RWPE2 (cell line): ENCODE data around the gene HADH.

Experiments
- ATAC-seq: fragments of 200-7000 bp; cut with Tn5 transposase; 3 replicates; pipeline ENCODE4 v1.9.1; 2021; ENCODE audit warnings: low read depth
- DNase-seq: peaks from one replicate; pipeline ENCODE4 v3.0.0-alpha.2; 2020; ENCODE audit warnings: low spot score
- H3K27ac ChIP-seq: fragments of 450-650 bp; 2 replicates; pipeline ENCODE4 v1.5.1; 2017; ENCODE audit warnings: mild to moderate bottlenecking; ENCODE audit not compliant: poor library complexity, severe bottlenecking
- H3K27me3 ChIP-seq: fragments of 250-450 bp; sonication (Bioruptor Pico); 2 replicates; pipeline ENCODE4 v1.5.1; 2021; ENCODE audit warnings: mild to moderate bottlenecking, moderate library complexity; ENCODE audit not compliant: insufficient read depth, poor library complexity, severe bottlenecking
- H3K36me3 ChIP-seq: fragments of 250-450 bp; sonication (Bioruptor Pico); 2 replicates; pipeline ENCODE4 v1.5.1; 2020; ENCODE audit warnings: low read depth, mild to moderate bottlenecking, moderate library complexity
- H3K4me1 ChIP-seq: fragments of 250-450 bp; sonication (Bioruptor Pico); 2 replicates; pipeline ENCODE4 v1.5.1; 2021; ENCODE audit warnings: mild to moderate bottlenecking, moderate library complexity; ENCODE audit not compliant: insufficient read depth, poor library complexity, severe bottlenecking
- H3K4me3 ChIP-seq: fragments of 250-450 bp; sonication (Bioruptor Pico); 2 replicates; pipeline ENCODE4 v1.5.1; 2021; ENCODE audit warnings: mild to moderate bottlenecking, moderate library complexity; ENCODE audit not compliant: severe bottlenecking
- H3K9me3 ChIP-seq: fragments of 250-450 bp; sonication (Bioruptor Pico); 2 replicates; pipeline ENCODE4 v1.5.1; 2021; ENCODE audit warnings: mild to moderate bottlenecking, moderate library complexity; ENCODE audit not compliant: severe bottlenecking
- TF ChIP-seq, protein P1 (sequence below): fragments of 450-650 bp; IDR thresholded peaks from one replicate; pipeline ENCODE4 v1.5.1; 2017; ENCODE audit warnings: mild to moderate bottlenecking, moderate library complexity; ENCODE audit not compliant: poor library complexity, severe bottlenecking

HADH gene

DNA sequence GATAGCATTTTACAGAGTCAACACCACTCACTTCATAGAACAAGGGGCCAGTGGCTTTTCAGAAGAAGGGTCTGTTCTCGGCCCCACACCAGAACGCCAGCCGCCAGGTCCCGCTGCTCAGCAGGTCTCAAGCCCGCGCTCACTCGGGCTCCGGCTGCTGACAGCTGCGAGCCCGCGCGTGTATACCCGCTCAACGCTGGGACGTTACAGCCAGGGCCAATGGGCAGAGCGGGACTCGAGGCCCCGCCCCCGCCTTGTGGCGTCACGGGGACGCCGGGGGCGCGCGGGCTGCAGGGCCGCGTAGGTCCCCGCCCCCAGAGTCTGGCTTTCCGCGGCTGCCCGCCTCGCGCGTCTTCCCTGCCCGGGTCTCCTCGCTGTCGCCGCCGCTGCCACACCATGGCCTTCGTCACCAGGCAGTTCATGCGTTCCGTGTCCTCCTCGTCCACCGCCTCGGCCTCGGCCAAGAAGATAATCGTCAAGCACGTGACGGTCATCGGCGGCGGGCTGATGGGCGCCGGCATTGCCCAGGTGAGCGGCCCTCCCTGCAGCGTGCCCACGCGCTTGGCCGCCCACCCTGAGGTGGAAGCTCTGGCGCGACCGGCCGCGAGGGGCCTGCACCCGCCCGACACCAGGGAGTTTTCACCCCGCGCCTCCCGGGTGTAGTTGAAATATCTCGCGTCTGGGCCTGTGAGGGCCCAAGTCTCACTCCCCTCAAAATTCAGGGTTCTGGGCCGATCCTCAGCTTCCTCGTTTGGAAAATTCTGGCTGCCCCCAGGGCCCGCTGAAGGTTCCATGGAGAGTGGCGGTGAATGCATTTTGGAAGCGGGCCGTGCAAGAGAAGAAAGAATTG is at the start of gene HADH:
Gene HADH (plus strand): TSS at position 353 of the 850 bp plus-strand sequence. CDS start 44 bp downstream, at position 397.
- Histone ChIP-seq H3K27ac (peak within 1 kb of the TSS; percentile 18), H3K4me1 (peaks cover 18% of the 10 kb centered on the region), H3K4me3 (peak within 1 kb of the TSS; percentile 67), H3K36me3 (no peaks in the 10 kb centered on the region), H3K27me3 (no peaks in the 10 kb centered on the region), H3K9me3 (no peaks in the 10 kb centered on the region)
- peak; percentile 96 for ATAC-seq
- TF ChIP-seq, protein P1, sequence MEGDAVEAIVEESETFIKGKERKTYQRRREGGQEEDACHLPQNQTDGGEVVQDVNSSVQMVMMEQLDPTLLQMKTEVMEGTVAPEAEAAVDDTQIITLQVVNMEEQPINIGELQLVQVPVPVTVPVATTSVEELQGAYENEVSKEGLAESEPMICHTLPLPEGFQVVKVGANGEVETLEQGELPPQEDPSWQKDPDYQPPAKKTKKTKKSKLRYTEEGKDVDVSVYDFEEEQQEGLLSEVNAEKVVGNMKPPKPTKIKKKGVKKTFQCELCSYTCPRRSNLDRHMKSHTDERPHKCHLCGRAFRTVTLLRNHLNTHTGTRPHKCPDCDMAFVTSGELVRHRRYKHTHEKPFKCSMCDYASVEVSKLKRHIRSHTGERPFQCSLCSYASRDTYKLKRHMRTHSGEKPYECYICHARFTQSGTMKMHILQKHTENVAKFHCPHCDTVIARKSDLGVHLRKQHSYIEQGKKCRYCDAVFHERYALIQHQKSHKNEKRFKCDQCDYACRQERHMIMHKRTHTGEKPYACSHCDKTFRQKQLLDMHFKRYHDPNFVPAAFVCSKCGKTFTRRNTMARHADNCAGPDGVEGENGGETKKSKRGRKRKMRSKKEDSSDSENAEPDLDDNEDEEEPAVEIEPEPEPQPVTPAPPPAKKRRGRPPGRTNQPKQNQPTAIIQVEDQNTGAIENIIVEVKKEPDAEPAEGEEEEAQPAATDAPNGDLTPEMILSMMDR: no peak
- peak; percentile 91 for DNase-seq

DNA sequence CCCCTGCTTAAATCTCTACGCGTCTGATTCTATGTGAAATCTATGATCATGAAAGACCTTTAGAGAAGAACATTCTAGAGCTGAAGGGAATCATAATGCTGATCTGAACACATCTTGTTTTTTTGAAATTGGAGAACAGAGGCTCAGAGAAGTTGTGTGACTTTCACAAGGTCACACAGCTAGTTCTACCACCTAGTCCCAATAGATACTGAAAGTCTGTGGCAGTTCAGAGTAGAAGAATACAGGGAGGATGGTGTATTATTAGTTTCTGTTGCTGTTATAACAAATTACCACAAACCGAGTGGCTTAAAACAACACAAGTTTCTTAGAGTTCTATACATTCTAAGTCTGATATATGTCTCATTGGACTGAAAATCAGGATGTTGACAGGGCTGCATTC is 43.9 kb upstream of the HADH start:
- H3K4me3 ChIP-seq: no peak overlapping the region
- no peaks in the 10 kb centered on the region for H3K27me3 ChIP-seq
- no peaks in the 10 kb centered on the region for H3K9me3 ChIP-seq
- TF ChIP-seq, protein P1: no peak
- H3K4me1 ChIP-seq: no peaks in the 10 kb centered on the region
- no peak overlapping the region for H3K27ac ChIP-seq
- no peaks in the 10 kb centered on the region for H3K36me3 ChIP-seq
- no peak for ATAC-seq
- no peak for DNase-seq

DNA sequence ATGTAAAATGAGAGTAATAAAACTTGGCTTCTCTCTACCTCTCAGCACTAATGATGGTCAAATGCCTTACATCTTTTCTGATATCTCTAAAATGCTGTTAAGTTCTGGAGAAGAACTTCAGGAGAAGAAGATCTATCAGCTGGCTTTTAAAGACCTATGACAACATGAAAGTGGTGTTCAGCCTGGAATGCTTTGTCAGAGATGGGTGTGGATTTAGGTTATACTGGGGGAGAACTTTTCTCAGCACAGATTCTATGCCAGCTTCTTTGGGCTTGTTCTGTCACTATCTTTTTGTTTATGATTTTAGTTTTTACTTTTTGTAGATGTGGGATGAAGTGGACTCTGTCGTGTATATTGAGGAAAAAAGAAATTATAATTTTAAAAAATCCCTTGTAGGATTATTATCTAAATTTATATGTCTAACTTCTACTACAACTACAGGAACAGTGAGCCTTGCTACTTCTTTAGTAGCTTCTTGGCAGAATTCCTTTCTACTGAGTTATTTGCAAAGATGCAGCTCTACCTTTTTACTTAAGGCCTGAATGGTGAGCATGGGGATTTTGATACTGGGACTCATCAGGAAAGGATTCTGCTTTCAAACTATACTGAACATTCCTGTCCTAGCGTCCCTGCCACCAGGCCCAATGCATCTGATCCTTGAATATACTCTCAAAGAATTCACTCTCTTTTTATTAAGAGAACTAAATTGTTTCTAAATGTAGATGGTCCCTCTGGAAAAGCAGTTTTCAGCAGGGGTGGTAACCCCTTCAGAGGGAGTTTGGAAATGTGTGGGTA is 38.7 kb upstream of the HADH start:
- Histone ChIP-seq H3K27me3 (no peaks in the 10 kb centered on the region), H3K36me3 (no peaks in the 10 kb centered on the region), H3K9me3 (no peaks in the 10 kb centered on the region), H3K27ac (no peak overlapping the region), H3K4me3 (no peak overlapping the region), H3K4me1 (no peaks in the 10 kb centered on the region)
- ATAC-seq (no peak), DNase-seq (no peak)
- TF ChIP-seq, protein P1: no peak

DNA sequence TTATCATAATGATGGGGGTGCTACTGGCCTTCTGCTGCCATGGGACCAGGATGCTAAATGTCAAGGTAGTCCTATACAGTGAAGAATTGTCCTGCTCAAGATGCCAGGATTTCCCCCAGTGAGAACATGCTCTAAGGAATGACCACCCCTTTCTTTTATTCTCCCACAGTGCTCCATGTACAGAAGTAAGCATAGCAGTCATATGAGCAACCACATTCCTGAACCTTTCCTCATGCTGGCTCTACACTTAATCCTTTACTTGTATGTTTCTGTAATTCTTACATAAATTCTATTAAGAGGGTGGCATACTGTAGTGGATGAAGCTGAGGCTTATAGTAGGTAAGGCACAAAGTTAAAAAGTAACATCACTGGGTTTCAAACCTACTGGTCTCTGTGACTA is 38.1 kb upstream of the HADH start:
- Histone ChIP-seq H3K27ac (no peak overlapping the region), H3K36me3 (no peaks in the 10 kb centered on the region), H3K27me3 (no peaks in the 10 kb centered on the region), H3K4me1 (no peaks in the 10 kb centered on the region), H3K9me3 (no peaks in the 10 kb centered on the region), H3K4me3 (no peak overlapping the region)
- ATAC-seq (peak; percentile 91), DNase-seq (no peak)
- TF ChIP-seq, protein P1: no peak
